ENCODE results near the gene FSTL3.

FSTL3 gene

DNA sequence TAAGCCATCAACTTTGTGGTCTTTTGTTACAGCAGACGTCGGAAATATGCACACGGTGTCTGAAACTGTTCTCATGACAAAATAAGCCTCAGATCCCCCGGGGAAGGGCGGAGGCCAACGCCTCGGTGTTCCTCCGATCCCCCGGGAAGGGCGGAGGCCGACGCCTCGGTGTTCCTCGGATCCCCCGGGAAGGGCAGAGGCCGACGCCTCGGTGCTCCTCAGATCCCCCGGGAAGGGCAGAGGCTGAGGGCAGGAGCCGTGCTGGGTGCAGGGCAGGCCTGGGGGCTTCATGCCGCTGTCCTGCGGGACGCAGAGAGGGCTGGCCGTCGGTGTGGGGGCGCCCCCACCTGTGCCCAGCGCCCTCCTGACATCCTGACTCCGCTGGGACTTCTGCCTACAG is 31.8 kb upstream of the FSTL3 start:
- TF ChIP-seq TAF1 (IDR thresholded peaks at IDR 0.05; ENCODE audit: borderline replicate concordance, insufficient read depth, low read length), result no peak
- TF ChIP-seq FOXP2 (optimal IDR thresholded peaks at IDR 0.05; ENCODE audit: borderline replicate concordance, extremely low read depth, extremely low read length, insufficient read depth), result no peak
- TF ChIP-seq, protein P1, sequence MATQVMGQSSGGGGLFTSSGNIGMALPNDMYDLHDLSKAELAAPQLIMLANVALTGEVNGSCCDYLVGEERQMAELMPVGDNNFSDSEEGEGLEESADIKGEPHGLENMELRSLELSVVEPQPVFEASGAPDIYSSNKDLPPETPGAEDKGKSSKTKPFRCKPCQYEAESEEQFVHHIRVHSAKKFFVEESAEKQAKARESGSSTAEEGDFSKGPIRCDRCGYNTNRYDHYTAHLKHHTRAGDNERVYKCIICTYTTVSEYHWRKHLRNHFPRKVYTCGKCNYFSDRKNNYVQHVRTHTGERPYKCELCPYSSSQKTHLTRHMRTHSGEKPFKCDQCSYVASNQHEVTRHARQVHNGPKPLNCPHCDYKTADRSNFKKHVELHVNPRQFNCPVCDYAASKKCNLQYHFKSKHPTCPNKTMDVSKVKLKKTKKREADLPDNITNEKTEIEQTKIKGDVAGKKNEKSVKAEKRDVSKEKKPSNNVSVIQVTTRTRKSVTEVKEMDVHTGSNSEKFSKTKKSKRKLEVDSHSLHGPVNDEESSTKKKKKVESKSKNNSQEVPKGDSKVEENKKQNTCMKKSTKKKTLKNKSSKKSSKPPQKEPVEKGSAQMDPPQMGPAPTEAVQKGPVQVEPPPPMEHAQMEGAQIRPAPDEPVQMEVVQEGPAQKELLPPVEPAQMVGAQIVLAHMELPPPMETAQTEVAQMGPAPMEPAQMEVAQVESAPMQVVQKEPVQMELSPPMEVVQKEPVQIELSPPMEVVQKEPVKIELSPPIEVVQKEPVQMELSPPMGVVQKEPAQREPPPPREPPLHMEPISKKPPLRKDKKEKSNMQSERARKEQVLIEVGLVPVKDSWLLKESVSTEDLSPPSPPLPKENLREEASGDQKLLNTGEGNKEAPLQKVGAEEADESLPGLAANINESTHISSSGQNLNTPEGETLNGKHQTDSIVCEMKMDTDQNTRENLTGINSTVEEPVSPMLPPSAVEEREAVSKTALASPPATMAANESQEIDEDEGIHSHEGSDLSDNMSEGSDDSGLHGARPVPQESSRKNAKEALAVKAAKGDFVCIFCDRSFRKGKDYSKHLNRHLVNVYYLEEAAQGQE (IDR thresholded peaks at IDR 0.05; ENCODE audit: insufficient read depth in 1 of 2, low read depth in 2 of 2, low read length in 2 of 2), result no peak
- TF ChIP-seq POLR2AphosphoS5 (IDR thresholded peaks at IDR 0.05; ENCODE audit: low read depth, low read length), result no peak
- TF ChIP-seq SIN3A (IDR thresholded peaks at IDR 0.05; ENCODE audit: borderline replicate concordance, insufficient read depth, low read length), result no peak

DNA sequence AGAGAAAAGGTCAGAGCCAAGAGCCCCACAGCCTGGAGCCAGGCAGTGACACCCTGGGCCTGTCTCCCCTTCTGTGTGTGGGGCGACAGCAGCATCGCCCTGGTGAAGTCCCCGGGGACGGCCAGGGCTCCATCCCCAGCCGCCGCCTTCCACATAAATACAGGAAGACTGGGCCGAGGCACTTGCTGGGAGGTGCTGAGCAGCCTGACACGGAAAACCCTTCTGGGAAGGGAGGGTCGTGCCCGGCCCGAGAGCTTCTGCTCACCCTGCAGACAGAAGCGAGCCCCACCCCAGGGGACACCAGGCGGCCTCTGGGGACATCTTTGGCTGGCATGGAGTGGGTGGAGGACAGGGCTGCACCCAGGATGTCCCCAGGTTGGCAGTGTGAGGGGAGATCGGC is 31.4 kb upstream of the FSTL3 start:
- TF ChIP-seq, protein P1 (IDR thresholded peaks at IDR 0.05; ENCODE audit: insufficient read depth in 1 of 2, low read depth in 2 of 2, low read length in 2 of 2), result no peak
- no peak for TF ChIP-seq SIN3A (IDR thresholded peaks at IDR 0.05; ENCODE audit: borderline replicate concordance, insufficient read depth, low read length)
- TF ChIP-seq TAF1 (IDR thresholded peaks at IDR 0.05; ENCODE audit: borderline replicate concordance, insufficient read depth, low read length), result no peak
- TF ChIP-seq FOXP2 (optimal IDR thresholded peaks at IDR 0.05; ENCODE audit: borderline replicate concordance, extremely low read depth, extremely low read length, insufficient read depth), result no peak
- TF ChIP-seq POLR2AphosphoS5 (IDR thresholded peaks at IDR 0.05; ENCODE audit: low read depth, low read length), result no peak

DNA sequence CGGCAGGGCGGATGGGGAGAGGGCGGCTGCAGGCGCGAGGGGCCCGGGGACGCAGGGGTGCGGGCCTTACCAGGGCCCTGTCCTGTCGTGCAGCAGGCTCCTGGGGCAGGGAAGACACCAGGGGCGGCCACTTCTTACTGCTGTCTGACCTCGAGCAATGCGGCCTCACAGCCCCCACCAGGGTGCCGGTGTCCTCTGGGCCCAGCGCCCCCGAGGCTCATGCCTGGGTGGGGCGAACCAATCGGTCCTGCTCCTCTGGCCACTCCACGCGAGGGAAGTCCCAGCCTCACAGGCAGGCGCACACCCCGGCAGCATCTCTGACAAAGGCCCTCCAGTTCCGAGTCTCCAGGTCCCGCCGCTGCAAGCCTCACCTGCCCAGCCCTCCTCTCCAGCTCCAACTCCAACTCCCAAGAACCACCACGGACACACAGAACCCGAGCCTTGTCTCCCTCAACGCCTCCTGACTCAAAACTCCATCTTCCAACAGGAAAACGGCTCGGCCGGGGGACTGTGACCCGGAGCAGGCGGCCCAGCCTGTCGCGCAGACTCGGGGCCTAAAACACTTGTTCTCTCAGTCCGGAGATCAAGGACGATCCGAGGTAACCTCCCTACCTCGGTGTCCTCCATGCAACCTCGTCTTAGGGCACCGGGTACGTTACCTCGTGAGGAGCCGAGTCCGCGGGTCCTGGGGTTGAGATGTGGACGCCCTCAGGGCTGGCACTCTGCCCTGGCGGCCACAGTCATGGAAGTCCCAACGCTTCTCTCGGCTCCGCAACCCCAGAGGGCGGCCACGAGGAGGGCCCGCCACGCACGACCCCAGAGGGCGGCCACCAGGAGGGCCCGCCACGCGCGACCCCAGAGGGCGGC is 30.0 kb upstream of the FSTL3 start:
- TF ChIP-seq, protein P1 (IDR thresholded peaks at IDR 0.05; ENCODE audit: insufficient read depth in 1 of 2, low read depth in 2 of 2, low read length in 2 of 2), result no peak
- no peak for TF ChIP-seq POLR2AphosphoS5 (IDR thresholded peaks at IDR 0.05; ENCODE audit: low read depth, low read length)
- no peak for TF ChIP-seq TAF1 (IDR thresholded peaks at IDR 0.05; ENCODE audit: borderline replicate concordance, insufficient read depth, low read length)
- TF ChIP-seq SIN3A (IDR thresholded peaks at IDR 0.05; ENCODE audit: borderline replicate concordance, insufficient read depth, low read length), result no peak
- TF ChIP-seq FOXP2 (optimal IDR thresholded peaks at IDR 0.05; ENCODE audit: borderline replicate concordance, extremely low read depth, extremely low read length, insufficient read depth), result no peak

DNA sequence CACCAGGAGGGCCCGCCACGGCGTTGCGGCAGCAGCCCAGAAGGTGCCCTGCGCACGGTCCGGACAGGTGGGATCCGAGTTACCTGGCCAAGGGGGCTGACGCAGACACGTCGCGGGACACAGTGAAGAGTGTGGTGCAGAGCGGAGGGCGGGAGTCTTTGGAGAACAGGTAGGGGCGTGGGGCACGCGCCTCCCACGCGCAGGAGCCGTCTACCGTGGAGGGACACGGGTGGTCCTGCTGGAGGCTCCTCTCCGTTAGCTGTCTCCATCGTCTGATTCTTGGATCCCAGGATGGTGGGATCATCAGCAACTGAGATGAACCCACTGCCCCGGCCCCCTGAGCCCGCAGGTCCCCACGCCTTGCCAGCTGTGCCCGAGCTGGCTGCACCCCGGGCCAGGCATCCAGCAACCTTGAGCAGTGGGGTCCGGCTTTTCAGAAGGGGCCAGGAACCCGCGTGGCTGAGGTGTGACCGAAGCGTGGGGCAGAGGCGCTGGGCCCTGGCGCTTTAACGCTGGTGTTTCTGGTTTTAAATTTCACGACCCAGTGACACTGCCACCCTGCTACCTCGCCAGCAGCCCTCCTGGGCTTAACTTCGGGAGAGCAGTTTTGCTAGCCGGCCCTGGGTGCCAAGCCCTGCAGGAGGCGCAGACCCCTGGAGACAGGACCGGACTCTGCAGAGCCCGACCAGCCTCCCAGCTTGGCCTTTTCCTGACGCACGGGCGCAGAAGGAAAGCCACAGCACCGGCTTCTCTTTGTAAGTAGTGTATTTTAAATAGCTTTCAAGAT is 29.2 kb upstream of the FSTL3 start:
- TF ChIP-seq TAF1 (IDR thresholded peaks at IDR 0.05; ENCODE audit: borderline replicate concordance, insufficient read depth, low read length), result no peak
- TF ChIP-seq, protein P1 (IDR thresholded peaks at IDR 0.05; ENCODE audit: insufficient read depth in 1 of 2, low read depth in 2 of 2, low read length in 2 of 2), result no peak
- TF ChIP-seq FOXP2 (optimal IDR thresholded peaks at IDR 0.05; ENCODE audit: borderline replicate concordance, extremely low read depth, extremely low read length, insufficient read depth), result no peak
- no peak; the same call in 1 of the 2 replicates for TF ChIP-seq POLR2AphosphoS5 (IDR thresholded peaks at IDR 0.05; ENCODE audit: low read depth, low read length)
- TF ChIP-seq SIN3A (IDR thresholded peaks at IDR 0.05; ENCODE audit: borderline replicate concordance, insufficient read depth, low read length), result no peak

Measured in PFSK-1 (cell line).